DND-41 (cell line): ENCODE data around the gene TOP3A.
"Not testable (repeated sequence)": the region's sequence is repeated elsewhere in the genome, so short reads cannot be mapped to it uniquely, and the experiment has no call there.

ENCODE experiments used
- EZH2 ChIP-seq: IDR thresholded peaks from 3 replicates; pipeline ENCODE4 v1.6.1; 2012; ENCODE audit warnings: borderline replicate concordance, low read depth, mild to moderate bottlenecking, moderate library complexity, low read length, inconsistent platforms; ENCODE audit not compliant: severe bottlenecking
- TF ChIP-seq, protein P1 (sequence below): IDR thresholded peaks from 2 replicates; pipeline ENCODE4 v1.5.1; 2012; ENCODE audit warnings: borderline replicate concordance, low read length, moderate library complexity, mild to moderate bottlenecking; ENCODE audit not compliant: poor library complexity, severe bottlenecking; ENCODE audit errors: extremely low read depth

DNA sequence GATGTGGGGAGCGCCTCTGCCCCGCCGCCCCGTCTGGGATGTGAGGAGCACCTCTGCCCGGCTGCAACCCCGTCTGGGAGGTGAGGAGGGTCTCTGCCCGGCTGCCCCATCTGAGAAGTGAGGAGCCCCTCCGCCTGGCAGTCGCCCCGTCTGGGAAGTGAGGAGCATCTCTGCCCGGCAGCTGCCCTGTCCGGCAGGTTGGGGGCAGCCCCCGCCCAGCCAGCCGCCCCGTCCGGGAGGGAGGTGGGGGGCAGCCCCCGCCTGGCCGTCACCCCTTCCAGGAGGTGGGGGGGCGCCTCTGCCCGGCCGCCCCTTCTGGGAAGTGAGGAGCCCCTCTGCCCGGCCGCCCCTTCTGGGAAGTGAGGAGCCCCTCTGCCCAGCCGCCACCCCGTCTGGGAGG lies 23.4 kb upstream of the TOP3A start:
- TF ChIP-seq, protein P1, sequence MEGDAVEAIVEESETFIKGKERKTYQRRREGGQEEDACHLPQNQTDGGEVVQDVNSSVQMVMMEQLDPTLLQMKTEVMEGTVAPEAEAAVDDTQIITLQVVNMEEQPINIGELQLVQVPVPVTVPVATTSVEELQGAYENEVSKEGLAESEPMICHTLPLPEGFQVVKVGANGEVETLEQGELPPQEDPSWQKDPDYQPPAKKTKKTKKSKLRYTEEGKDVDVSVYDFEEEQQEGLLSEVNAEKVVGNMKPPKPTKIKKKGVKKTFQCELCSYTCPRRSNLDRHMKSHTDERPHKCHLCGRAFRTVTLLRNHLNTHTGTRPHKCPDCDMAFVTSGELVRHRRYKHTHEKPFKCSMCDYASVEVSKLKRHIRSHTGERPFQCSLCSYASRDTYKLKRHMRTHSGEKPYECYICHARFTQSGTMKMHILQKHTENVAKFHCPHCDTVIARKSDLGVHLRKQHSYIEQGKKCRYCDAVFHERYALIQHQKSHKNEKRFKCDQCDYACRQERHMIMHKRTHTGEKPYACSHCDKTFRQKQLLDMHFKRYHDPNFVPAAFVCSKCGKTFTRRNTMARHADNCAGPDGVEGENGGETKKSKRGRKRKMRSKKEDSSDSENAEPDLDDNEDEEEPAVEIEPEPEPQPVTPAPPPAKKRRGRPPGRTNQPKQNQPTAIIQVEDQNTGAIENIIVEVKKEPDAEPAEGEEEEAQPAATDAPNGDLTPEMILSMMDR, result not testable (repeated sequence)
- TF ChIP-seq EZH2, result not testable (repeated sequence)
